ENCODE results near the gene DGCR6. TPM values are rescaled to one million over a fixed set of nuclear protein-coding genes. Genes with fewer than 3 reads are reported as not detected.
"Not testable (repeated sequence)": the region's sequence is repeated elsewhere in the genome, so short reads cannot be mapped to it uniquely, and the experiment has no call there.

The DGCR6 gene
- total and polyA plus RNA-seq, 2 donors = 1.2 to 1.3 TPM

GRCh38 chr22:18925368-18926064 lies 19.4 kb downstream of the DGCR6 start:
- WGBS = no CpG with 5 or more reads among the region's 20 CpGs
- Histone ChIP-seq H3K27me3 (ENCODE audit: control insufficient read depth in 2 of 2, insufficient read depth in 1 of 2, low read length in 1 of 2) (no peaks in the 10 kb centered on the region), H3K27ac (ENCODE audit: low read depth in 1 of 2, low read length in 1 of 2) (no peak overlapping the region), H3K36me3 (ENCODE audit: control insufficient read depth in 2 of 2, insufficient read depth in 2 of 2, low read length in 1 of 2) (no peaks in the 10 kb centered on the region), H3K9me3 (ENCODE audit: control insufficient read depth in 2 of 2, insufficient read depth in 1 of 2, low read length in 1 of 2) (no peaks in the 10 kb centered on the region), H3K4me1 (ENCODE audit: control insufficient read depth in 2 of 2, insufficient read depth in 2 of 2, low read length in 2 of 2) (no peaks in the 10 kb centered on the region), H3K4me3 (ENCODE audit: low read length in 2 of 2) (no peak overlapping the region)
- DNase-seq (ENCODE audit: low read depth in 6 of 9, low spot score in 9 of 9) = no peak

- no peaks in the 10 kb centered on the region for H3K4me1 ChIP-seq (ENCODE audit: control insufficient read depth in 2 of 2, insufficient read depth in 2 of 2, low read length in 2 of 2)
- H3K4me3 ChIP-seq (ENCODE audit: low read length in 2 of 2) = no peak overlapping the region
- H3K27me3 ChIP-seq (ENCODE audit: control insufficient read depth in 2 of 2, insufficient read depth in 1 of 2, low read length in 1 of 2) = no peaks in the 10 kb centered on the region
- WGBS = no CpG with 5 or more reads among the region's 4 CpGs
- H3K27ac ChIP-seq (ENCODE audit: low read depth in 1 of 2, low read length in 1 of 2) = no peak overlapping the region
- no peaks in the 10 kb centered on the region for H3K9me3 ChIP-seq (ENCODE audit: control insufficient read depth in 2 of 2, insufficient read depth in 1 of 2, low read length in 1 of 2)
- DNase-seq (ENCODE audit: low read depth in 6 of 9, low spot score in 9 of 9) = no peak
- no peaks in the 10 kb centered on the region for H3K36me3 ChIP-seq (ENCODE audit: control insufficient read depth in 2 of 2, insufficient read depth in 2 of 2, low read length in 1 of 2)
These were observed 20.9 kb downstream of the DGCR6 start for GRCh38 chr22:18927020-18927419.

- Histone ChIP-seq H3K4me3 (ENCODE audit: low read length in 2 of 2) (no peak overlapping the region), H3K9me3 (ENCODE audit: control insufficient read depth in 2 of 2, insufficient read depth in 1 of 2, low read length in 1 of 2) (no peaks in the 10 kb centered on the region), H3K36me3 (ENCODE audit: control insufficient read depth in 2 of 2, insufficient read depth in 2 of 2, low read length in 1 of 2) (no peaks in the 10 kb centered on the region), H3K27me3 (ENCODE audit: control insufficient read depth in 2 of 2, insufficient read depth in 1 of 2, low read length in 1 of 2) (no peaks in the 10 kb centered on the region), H3K4me1 (ENCODE audit: control insufficient read depth in 2 of 2, insufficient read depth in 2 of 2, low read length in 2 of 2) (no peaks in the 10 kb centered on the region), H3K27ac (ENCODE audit: low read depth in 1 of 2, low read length in 1 of 2) (no peak overlapping the region)
- DNase-seq (ENCODE audit: low read depth in 6 of 9, low spot score in 9 of 9) = no peak
- no CpG with 5 or more reads among the region's 5 CpGs for WGBS
These were observed 21.5 kb downstream of the DGCR6 start for GRCh38 chr22:18927573-18927972.

DNA sequence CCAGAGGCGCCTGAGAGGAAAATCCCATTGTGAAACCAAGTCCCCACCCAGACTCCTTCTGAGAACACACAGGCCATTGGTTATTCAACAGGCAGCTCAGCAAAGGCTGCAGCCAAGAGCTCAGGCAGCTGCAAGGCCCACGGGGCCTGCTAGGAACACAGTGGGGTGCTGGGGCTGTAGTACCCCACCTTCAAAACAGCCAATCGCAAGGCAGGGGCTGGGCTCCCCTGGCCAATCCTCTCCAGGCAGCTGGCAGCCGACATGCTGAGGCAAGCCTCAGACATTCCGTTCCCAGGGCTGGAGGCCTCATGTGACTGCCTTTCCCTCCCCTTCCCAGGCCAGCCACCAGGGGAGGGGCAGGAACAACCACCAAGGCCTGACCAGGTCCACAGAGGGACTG lies 23.3 kb downstream of the DGCR6 start:
- WGBS = 100% methylated on average over 1 of the region's 5 CpGs
- H3K4me1 ChIP-seq (ENCODE audit: control insufficient read depth in 2 of 2, insufficient read depth in 2 of 2, low read length in 2 of 2) = no peaks in the 10 kb centered on the region
- no peaks in the 10 kb centered on the region for H3K27me3 ChIP-seq (ENCODE audit: control insufficient read depth in 2 of 2, insufficient read depth in 1 of 2, low read length in 1 of 2)
- H3K4me3 ChIP-seq (ENCODE audit: low read length in 2 of 2) = no peak overlapping the region
- H3K36me3 ChIP-seq (ENCODE audit: control insufficient read depth in 2 of 2, insufficient read depth in 2 of 2, low read length in 1 of 2) = no peaks in the 10 kb centered on the region
- H3K27ac ChIP-seq (ENCODE audit: low read depth in 1 of 2, low read length in 1 of 2) = no peak overlapping the region
- H3K9me3 ChIP-seq (ENCODE audit: control insufficient read depth in 2 of 2, insufficient read depth in 1 of 2, low read length in 1 of 2) = no peaks in the 10 kb centered on the region
- no peak for DNase-seq (ENCODE audit: low read depth in 6 of 9, low spot score in 9 of 9)

GRCh38 chr22:18931905-18932652 lies 26.0 kb downstream of the DGCR6 start:
- no peak for DNase-seq (ENCODE audit: low read depth in 6 of 9, low spot score in 9 of 9)
- WGBS = no CpG with 5 or more reads among the region's 16 CpGs

GRCh38 chr22:18933914-18934313 lies 27.8 kb downstream of the DGCR6 start:
- no peak overlapping the region for H3K27ac ChIP-seq (ENCODE audit: low read depth in 1 of 2, low read length in 1 of 2)
- no CpG with 5 or more reads among the region's 7 CpGs for WGBS
- H3K27me3 ChIP-seq (ENCODE audit: control insufficient read depth in 2 of 2, insufficient read depth in 1 of 2, low read length in 1 of 2) = no peaks in the 10 kb centered on the region
- no peaks in the 10 kb centered on the region for H3K4me1 ChIP-seq (ENCODE audit: control insufficient read depth in 2 of 2, insufficient read depth in 2 of 2, low read length in 2 of 2)
- no peak for DNase-seq (ENCODE audit: low read depth in 6 of 9, low spot score in 9 of 9)
- no peak overlapping the region for H3K4me3 ChIP-seq (ENCODE audit: low read length in 2 of 2)
- H3K9me3 ChIP-seq (ENCODE audit: control insufficient read depth in 2 of 2, insufficient read depth in 1 of 2, low read length in 1 of 2) = no peaks in the 10 kb centered on the region
- no peaks in the 10 kb centered on the region for H3K36me3 ChIP-seq (ENCODE audit: control insufficient read depth in 2 of 2, insufficient read depth in 2 of 2, low read length in 1 of 2)

More at GRCh38 chr22:18931905-18932652, 26.0 kb downstream of the DGCR6 start:
- Histone ChIP-seq H3K4me1 (ENCODE audit: control insufficient read depth in 2 of 2, insufficient read depth in 2 of 2, low read length in 2 of 2) (no peaks in the 10 kb centered on the region), H3K9me3 (ENCODE audit: control insufficient read depth in 2 of 2, insufficient read depth in 1 of 2, low read length in 1 of 2) (no peaks in the 10 kb centered on the region), H3K27ac (ENCODE audit: low read depth in 1 of 2, low read length in 1 of 2) (no peak overlapping the region), H3K27me3 (ENCODE audit: control insufficient read depth in 2 of 2, insufficient read depth in 1 of 2, low read length in 1 of 2) (no peaks in the 10 kb centered on the region), H3K4me3 (ENCODE audit: low read length in 2 of 2) (no peak overlapping the region), H3K36me3 (ENCODE audit: control insufficient read depth in 2 of 2, insufficient read depth in 2 of 2, low read length in 1 of 2) (no peaks in the 10 kb centered on the region)

DNA sequence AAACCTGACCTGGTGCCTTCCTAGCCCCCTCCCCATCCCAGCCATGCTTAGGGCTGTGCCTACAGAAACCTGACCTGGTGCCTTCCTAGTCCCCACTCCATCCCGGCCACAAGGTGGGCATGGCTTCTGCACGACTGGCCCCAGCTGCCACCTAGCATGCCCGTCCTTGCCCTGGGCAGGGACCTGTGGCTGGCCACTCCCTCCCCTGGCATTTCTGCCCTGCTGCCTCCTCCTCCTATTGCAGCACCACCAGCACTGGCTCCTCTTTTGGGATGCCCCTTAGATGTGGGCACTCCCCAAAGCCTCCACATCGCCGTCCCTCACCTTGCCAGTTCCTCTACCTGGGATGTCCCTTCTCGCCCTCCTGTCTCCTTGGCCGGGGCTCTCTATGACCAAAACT lies 28.6 kb downstream of the DGCR6 start:
- H3K9me3 ChIP-seq (ENCODE audit: control insufficient read depth in 2 of 2, insufficient read depth in 1 of 2, low read length in 1 of 2); DNase-seq (ENCODE audit: low read depth in 6 of 9, low spot score in 9 of 9); H3K27me3 ChIP-seq (ENCODE audit: control insufficient read depth in 2 of 2, insufficient read depth in 1 of 2, low read length in 1 of 2); H3K4me3 ChIP-seq (ENCODE audit: low read length in 2 of 2); H3K27ac ChIP-seq (ENCODE audit: low read depth in 1 of 2, low read length in 1 of 2); H3K4me1 ChIP-seq (ENCODE audit: control insufficient read depth in 2 of 2, insufficient read depth in 2 of 2, low read length in 2 of 2); H3K36me3 ChIP-seq (ENCODE audit: control insufficient read depth in 2 of 2, insufficient read depth in 2 of 2, low read length in 1 of 2): not testable (repeated sequence)
- no CpG with 5 or more reads among the region's 7 CpGs for WGBS

DNA sequence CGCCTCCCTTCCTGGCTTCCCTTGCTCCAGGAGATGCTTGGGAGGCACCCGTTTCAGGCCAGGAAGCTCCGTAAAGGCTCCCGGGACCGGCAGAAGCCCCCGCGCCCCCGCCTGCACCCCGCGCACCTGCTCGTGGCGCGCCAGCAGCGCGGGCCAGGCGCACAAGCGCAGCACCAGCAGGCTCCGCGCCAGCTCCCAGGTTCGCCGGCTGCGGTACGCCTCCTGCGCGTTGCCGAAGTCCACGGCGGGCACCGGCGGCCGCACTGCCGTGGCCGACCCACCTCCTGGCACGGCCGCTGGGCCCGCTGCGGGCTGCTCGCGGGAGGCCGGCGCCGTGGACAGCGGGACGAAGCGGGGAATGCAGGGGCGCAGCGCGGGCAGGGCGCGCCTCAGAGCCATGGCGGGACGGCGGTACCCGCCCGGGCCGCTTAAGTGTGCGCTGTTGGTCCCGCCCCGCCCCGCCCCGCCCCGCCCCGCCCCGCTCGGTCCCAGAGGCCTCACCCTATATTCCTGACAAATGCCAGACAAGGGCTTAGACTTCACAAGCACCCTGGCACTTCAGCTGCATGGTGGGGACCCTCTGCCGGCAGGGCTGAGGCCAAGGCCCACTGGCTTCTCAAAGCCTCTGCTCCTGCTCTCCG lies 29.9 kb downstream of the DGCR6 start, which contains the start of gene PRODH:
Gene PRODH (minus strand): TSS at position 405 of the 641 bp plus-strand sequence. CDS start 6 bp downstream, at position 399.
- no peaks in the 10 kb centered on the region for H3K27me3 ChIP-seq (ENCODE audit: control insufficient read depth in 2 of 2, insufficient read depth in 1 of 2, low read length in 1 of 2)
- H3K27ac ChIP-seq (ENCODE audit: low read depth in 1 of 2, low read length in 1 of 2) = no peak within 1 kb of the TSS
- H3K9me3 ChIP-seq (ENCODE audit: control insufficient read depth in 2 of 2, insufficient read depth in 1 of 2, low read length in 1 of 2) = no peaks in the 10 kb centered on the region
- H3K4me3 ChIP-seq (ENCODE audit: low read length in 2 of 2) = no peak within 1 kb of the TSS
- no CpG with 5 or more reads among the region's 67 CpGs for WGBS
- no peaks in the 10 kb centered on the region for H3K4me1 ChIP-seq (ENCODE audit: control insufficient read depth in 2 of 2, insufficient read depth in 2 of 2, low read length in 2 of 2)
- DNase-seq (ENCODE audit: low read depth in 6 of 9, low spot score in 9 of 9) = no peak
- H3K36me3 ChIP-seq (ENCODE audit: control insufficient read depth in 2 of 2, insufficient read depth in 2 of 2, low read length in 1 of 2) = no peaks in the 10 kb centered on the region

DNA sequence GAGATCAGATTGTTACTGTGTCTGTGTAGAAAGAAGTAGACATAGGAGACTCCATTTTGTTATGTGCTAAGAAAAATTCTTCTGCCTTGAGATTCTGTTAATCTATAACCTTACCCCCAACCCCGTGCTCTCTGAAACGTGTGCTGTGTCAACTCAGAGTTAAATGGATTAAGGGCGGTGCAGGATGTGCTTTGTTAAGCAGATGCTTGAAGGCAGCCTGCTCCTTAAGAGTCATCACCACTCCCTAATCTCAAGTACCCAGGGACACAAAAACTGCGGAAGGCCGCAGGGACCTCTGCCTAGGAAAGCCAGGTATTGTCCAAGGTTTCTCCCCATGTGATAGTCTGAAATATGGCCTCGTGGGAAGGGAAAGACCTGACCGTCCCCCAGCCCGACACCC lies 32.6 kb downstream of the DGCR6 start:
- not testable (repeated sequence) for H3K9me3 ChIP-seq (ENCODE audit: control insufficient read depth in 2 of 2, insufficient read depth in 1 of 2, low read length in 1 of 2); DNase-seq (ENCODE audit: low read depth in 6 of 9, low spot score in 9 of 9); H3K27me3 ChIP-seq (ENCODE audit: control insufficient read depth in 2 of 2, insufficient read depth in 1 of 2, low read length in 1 of 2); H3K27ac ChIP-seq (ENCODE audit: low read depth in 1 of 2, low read length in 1 of 2); H3K4me3 ChIP-seq (ENCODE audit: low read length in 2 of 2); H3K36me3 ChIP-seq (ENCODE audit: control insufficient read depth in 2 of 2, insufficient read depth in 2 of 2, low read length in 1 of 2); H3K4me1 ChIP-seq (ENCODE audit: control insufficient read depth in 2 of 2, insufficient read depth in 2 of 2, low read length in 2 of 2)
- WGBS = 60% methylated on average over 5 of the region's 8 CpGs
